Activated T-cell treated with anti-CD3 and anti-CD28 coated beads, Interleukin-2, amount 50 U/mL, for 1 hour (primary cell): ENCODE results near the gene ERICH6.
"Not testable (repeated sequence)": the region's sequence is repeated elsewhere in the genome, so short reads cannot be mapped to it uniquely, and the experiment has no call there.

Experiments
- DNase-seq: peaks from one replicate; pipeline ENCODE4 v3.0.0-alpha.2; 2020

Gene ERICH6

DNA sequence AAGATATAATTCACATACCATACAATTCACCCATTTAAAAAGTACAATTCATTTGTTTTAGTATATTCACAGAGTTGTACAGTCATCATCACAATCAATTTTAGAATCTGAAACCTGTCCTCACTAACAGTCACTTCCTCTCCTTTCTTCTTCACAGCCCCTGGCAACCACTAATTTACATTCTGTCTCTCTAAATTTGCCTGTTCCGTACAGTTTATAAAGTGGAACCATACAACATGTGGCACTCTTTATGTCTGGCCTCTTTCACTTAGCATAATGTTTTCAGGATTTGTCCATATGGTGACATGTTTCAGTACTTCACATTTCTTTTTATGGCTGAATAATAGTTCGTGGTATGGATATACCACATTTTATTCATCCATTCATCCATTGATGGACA, 22.7 kb downstream of the ERICH6 start:
- DNase-seq, result no peak

- no peak for DNase-seq
These were observed 23.2 kb downstream of the ERICH6 start for GRCh38 chr3:150680562-150680961.

- no peak for DNase-seq
These were observed 28.1 kb downstream of the ERICH6 start for GRCh38 chr3:150675587-150675986.

GRCh38 chr3:150673966-150674365, 29.8 kb downstream of the ERICH6 start:
- DNase-seq, result no peak

DNA sequence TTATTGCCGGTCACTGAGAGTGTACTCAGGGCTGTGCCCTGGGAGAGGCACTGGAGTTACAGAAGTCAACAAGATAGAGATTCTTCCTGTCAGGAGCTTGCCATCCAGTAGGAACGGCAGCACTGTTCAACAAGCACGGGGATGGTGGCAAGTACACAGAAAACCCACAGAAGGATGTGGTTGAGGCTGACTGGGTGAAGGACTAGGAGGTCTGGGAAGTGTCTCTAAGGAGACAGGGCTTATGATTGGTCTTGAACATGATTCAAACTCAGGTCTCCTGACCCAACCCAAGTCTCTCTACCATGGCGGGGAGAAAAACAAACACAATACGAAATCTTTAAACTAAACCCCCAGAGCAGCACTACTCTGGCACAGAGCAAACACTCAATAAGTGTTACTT, 37.6 kb downstream of the ERICH6 start:
- DNase-seq, result no peak

- no peak for DNase-seq
These were observed 40.3 kb downstream of the ERICH6 start for GRCh38 chr3:150663461-150663860.

DNA sequence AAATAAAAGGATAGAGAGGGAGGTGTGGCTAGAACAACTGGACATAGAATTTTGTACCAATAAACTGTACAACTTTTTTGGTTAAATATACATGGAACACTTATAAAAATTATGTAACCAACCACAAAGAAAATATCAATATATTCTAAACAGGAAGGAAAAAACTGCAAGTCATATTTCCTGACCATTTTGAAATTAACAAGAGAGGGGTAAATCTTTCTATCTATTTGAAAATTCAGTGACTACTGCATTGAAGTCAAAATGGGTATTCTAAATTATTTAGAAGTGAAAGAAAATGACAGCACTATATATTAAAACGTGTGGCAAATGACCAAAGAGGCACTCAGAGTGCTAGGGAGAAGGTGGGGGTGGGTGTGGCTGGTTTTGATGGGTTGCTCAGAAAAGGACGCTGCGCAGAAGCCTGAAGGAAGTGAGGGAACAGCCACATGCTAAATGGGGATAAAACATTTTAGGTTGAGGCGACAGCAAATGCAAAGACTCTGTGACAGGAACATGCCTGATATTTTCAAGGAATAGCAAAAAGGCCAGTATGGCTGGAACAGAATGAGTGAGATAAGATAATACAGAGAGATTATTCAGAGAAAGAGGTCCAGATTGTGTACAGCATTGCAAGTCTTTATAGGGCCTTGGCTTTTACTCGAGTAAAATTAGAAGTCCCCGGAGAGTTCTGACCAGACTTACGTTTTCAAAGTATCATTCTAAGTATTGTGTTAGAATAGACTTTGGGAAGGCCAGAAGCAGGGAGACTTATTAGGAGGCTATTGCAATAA, 41.1 kb downstream of the ERICH6 start:
- no peak for DNase-seq

- DNase-seq, result no peak
These were observed 47.4 kb downstream of the ERICH6 start for GRCh38 chr3:150656316-150656715.

DNA sequence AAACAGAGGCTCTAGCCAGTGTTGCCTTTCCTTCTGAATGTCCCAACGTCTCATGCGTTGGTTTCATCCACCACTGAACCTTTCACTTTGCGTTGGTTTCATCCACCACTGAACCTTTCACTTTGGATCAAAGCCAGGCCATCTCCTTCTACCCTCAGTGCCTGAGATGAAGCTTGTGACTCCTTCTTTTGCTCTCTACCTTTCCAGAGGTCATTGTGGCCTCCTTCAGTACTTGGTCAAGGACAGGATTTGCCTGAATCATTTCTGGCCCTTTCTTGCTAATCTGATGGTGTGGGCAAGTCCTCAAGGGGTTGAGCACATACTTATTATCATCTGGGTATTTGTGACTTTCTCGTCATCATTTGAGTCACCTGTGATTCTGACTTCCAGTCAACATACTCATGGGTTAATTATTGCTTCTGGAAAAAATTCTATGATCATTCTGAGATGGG, 50.6 kb downstream of the ERICH6 start:
- DNase-seq, result no peak

GRCh38 chr3:150640256-150640655, 63.5 kb downstream of the ERICH6 start:
- DNase-seq, result no peak

GRCh38 chr3:150639262-150639661, 64.5 kb downstream of the ERICH6 start:
- no peak for DNase-seq

- no peak for DNase-seq
These were observed 67.5 kb downstream of the ERICH6 start for GRCh38 chr3:150636258-150636657.

DNA sequence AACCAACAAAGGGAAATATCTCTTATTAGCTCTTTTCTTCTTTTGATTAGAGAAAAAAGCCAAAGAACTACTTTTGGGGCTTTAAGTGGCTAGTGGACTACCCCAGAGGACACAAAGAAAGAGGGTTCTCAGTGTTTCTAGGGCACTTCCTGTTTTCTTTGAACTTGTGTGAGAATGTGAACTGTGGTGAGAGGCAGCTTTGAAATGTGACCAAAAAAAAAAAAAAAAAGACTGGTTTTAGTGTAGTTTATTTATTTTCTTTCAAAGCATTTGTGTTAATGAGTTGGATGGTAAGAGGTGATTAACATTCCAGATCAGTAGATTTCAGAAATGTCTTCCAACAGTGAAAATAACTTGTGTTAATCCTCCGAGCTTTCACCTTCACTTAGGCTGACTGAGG, 68.2 kb downstream of the ERICH6 start:
- DNase-seq, result no peak

- DNase-seq, result no peak
These were observed 68.6 kb downstream of the ERICH6 start for GRCh38 chr3:150635076-150635475.

DNA sequence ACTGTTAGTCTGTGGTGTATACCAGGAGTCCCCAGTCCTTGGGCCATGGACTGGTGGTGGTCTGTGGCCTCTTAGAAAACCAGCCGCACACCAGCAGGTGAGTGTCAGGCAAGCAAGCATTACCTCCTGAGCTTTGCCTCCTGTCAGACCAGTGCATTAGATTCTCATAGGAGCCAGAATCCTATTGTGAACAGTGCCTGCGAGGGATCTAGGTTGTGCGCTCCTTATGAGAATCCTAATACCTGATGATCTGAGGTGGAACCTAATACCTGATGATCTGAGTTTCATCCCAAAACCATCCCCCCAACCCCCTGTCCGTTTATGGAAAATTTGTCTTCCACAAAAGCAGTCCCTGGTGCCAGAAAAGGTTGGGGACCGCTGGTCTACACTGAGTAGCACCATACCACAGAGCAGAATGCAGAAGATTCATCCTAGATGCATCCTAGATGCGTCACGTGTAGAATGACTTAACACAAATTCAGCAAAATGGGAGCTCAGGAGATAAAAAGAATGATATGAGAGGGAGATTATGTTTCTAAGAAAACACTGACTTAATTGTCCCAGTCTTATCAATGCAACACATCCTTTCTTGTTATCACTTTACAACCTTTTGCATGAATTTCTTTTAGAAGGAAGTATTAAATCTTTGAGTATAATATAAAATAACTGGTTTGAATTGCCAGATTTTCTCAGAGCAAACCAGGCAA, 72.1 kb downstream of the ERICH6 start:
- DNase-seq, result no peak

DNA sequence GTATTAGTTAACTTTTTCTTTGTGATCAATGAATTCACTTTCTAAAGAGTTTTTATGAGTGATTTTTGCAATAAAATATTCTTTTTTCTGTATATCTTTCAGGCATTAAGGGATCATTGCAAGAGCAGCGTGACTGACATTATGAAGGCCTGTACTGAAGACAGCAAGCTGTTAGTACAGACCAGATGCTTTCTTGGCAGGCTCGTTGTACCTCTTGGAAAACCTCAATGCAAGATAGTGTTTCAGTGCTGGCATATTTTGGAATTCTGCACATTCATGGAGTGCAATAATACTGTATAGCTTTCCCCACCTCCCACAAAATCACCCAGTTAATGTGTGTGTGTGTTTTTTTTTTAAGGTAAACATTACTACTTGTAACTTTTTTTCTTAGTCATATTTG, 76.2 kb downstream of the ERICH6 start:
- no peak for DNase-seq

DNA sequence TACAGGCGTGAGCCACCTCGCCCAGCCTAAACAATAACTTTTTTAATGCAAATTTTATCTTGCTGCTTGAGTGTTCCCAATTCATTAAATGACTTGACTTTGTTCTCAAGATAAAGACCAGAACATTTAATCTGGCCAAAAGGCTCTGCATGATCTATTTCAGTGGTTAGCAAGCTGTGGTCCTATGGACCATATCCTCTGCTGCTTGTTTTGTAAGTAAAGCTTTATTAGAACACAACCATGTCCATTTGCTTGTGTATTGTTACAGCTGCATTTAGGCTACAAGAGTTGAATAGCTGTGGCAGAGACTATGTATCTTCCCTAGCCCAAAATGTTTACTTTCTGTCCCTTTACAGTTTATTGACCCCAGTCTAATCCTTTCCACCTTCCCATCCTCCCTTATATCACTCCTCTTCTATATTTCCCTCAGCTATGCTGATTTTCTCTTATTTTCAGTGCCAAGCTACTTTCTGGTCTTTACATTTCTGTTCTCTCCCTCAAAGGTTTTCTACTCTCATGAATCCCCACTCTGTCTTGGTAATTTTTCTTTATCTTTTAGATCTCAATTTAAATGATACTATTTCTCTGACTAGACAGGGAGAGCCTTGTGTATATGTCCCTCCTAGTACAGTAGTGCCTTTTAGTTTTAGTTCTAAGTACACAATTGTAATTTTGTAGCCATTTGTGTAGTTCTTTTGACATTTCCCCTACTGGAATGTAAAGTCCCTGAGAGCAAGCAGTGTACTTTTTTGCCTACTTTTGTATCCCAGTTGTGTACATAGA, 77.4 kb downstream of the ERICH6 start:
- DNase-seq, result no peak

DNA sequence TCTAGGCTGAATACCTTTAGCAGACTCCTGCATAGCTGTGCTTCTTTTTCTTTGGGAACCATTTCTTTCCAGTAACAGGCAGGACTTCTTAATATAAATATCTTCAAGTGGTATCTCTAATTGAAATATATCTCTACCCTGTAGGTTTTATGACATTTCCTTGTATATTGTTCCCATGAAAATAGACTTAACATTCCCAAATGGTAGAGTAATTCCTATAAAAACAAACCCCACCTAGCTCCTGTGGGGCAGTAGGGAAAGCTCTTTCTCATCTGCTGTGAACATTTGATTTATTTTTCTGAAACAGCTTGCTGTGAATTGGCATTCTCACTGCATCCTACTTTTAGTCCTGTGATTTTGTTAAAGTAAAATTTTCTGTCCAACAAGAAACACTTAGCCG, 79.8 kb downstream of the ERICH6 start:
- DNase-seq, result no peak

- not testable (repeated sequence) for DNase-seq
These were observed 80.8 kb downstream of the ERICH6 start for GRCh38 chr3:150622955-150623354.

- DNase-seq, result no peak
These were observed 83.6 kb downstream of the ERICH6 start for GRCh38 chr3:150620002-150620689.

GRCh38 chr3:150613709-150614480, 89.8 kb downstream of the ERICH6 start:
- no peak for DNase-seq

DNA sequence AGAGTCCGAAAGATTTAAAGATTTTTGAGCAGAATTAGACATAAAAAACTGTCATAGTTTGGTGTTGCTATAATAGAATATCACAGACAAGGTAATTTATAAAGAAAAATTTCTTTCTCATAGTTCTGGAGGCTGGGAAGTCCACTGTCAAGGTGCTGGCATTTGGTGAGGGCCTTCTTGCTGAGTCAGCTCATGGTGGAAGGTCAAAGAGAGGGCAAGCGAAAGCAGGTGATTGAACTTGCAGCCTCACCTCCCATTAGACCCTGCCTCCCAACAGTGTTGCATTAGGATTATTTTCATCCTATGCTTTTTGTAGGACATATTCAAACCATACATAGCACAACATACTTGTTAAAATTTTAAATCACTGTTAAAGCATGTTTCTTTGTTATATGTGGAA, 90.7 kb downstream of the ERICH6 start:
- DNase-seq, result no peak
